ENCODE measurements around the gene MAN1C1.

- no peak for TF ChIP-seq CTCF (IDR thresholded peaks at IDR 0.05)
- TF ChIP-seq POLR2A (IDR thresholded peaks at IDR 0.05) = no peak
Observed at GRCh38 chr1:25701030-25701785, 84.6 kb downstream of the MAN1C1 start.

Data from uterus (tissue), 2 donors.